HG03571 (cell line): ENCODE results near the gene AFTPH.
A peak's percentile ranks its signal among the peaks of the same experiment; 100 is the strongest.

Source experiments
- ATAC-seq: cut with Tn5 transposase; IDR thresholded peaks from one replicate; pipeline ENCODE4 v1.9.1; 2021; ENCODE audit not compliant: unreplicated experiment

AFTPH gene

GRCh38 chr2:64523666-64524603 lies at the start of gene AFTPH:
AFTPH (plus strand) TSS chr2:64524328; CDS start chr2:64551475, 27,147 bp downstream.
- peak; percentile 82 for ATAC-seq

GRCh38 chr2:64474636-64475035 lies 49.5 kb upstream of the AFTPH start:
- ATAC-seq: no peak

GRCh38 chr2:64477037-64477436 lies 47.1 kb upstream of the AFTPH start:
- no peak for ATAC-seq

GRCh38 chr2:64477979-64478378 lies 46.1 kb upstream of the AFTPH start:
- no peak for ATAC-seq

GRCh38 chr2:64478502-64479230 lies 45.5 kb upstream of the AFTPH start:
- no peak for ATAC-seq

GRCh38 chr2:64479259-64480117 lies 44.6 kb upstream of the AFTPH start:
- ATAC-seq: no peak

GRCh38 chr2:64481665-64482064 lies 42.5 kb upstream of the AFTPH start:
- no peak for ATAC-seq

- ATAC-seq: no peak
Observed at GRCh38 chr2:64482243-64482642, 41.9 kb upstream of the AFTPH start.

GRCh38 chr2:64482765-64483504 lies 41.2 kb upstream of the AFTPH start:
- ATAC-seq: no peak

GRCh38 chr2:64485331-64485730 lies 38.8 kb upstream of the AFTPH start:
- no peak for ATAC-seq

GRCh38 chr2:64485961-64486360 lies 38.2 kb upstream of the AFTPH start:
- ATAC-seq: no peak

- ATAC-seq: no peak
Observed at GRCh38 chr2:64487256-64488049, 36.7 kb upstream of the AFTPH start.

- ATAC-seq: peak; percentile 69
Observed at GRCh38 chr2:64488050-64488974, 35.8 kb upstream of the AFTPH start.

GRCh38 chr2:64489081-64489751 lies 34.9 kb upstream of the AFTPH start:
- ATAC-seq: no peak

- no peak for ATAC-seq
Observed at GRCh38 chr2:64491426-64491825, 32.7 kb upstream of the AFTPH start.

- no peak for ATAC-seq
Observed at GRCh38 chr2:64492272-64492671, 31.9 kb upstream of the AFTPH start.

- ATAC-seq: no peak
Observed at GRCh38 chr2:64492821-64493220, 31.3 kb upstream of the AFTPH start.

- ATAC-seq: no peak
Observed at GRCh38 chr2:64493788-64494187, 30.3 kb upstream of the AFTPH start.
